HG02938 (cell line): ENCODE data around the gene SUPT7L.
"Not testable (repeated sequence)": the region's sequence is repeated elsewhere in the genome, so short reads cannot be mapped to it uniquely, and the experiment has no call there.

Source experiments
- ATAC-seq: cut with Tn5 transposase; IDR thresholded peaks from one replicate; pipeline ENCODE4 v1.9.1; 2021; ENCODE audit warnings: mild to moderate bottlenecking, moderate library complexity; ENCODE audit not compliant: unreplicated experiment

SUPT7L gene

DNA sequence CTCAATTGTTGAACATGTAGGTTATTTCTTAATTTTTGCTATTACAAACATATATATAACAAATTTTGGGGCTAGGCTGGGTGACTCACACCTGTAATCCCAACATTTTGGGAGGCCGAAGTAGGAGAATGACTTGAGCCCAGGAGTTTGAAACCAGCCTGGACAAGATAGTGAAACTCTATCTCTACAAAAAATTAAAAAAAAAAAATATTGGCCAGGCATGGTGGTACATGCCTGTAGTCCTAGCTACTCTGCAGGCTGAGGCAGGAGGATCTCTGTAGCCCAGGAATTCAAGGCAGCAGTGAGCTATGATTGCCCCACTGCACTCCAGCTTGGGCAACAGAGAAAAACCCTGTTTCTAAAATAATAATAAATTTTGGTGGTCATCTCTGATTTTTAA is 23.8 kb upstream of the SUPT7L start:
- no peak for ATAC-seq

DNA sequence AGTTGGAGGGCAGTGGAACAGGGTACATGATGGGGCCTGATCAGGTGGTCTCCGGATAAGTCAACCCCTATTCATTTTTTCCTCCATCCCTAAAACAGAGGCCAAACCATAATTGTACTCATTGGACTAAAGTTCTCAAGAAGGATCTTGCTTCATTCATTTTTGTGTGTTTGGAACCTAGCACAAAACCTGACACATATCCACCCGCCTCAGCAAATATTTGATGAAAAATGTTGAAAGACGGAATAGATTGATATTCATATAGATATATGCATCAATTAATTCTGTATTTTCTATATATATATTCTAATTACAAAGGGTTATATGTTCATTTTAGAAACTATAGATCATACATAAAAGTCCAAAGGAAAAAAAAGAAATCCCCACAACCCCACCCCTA is 22.2 kb upstream of the SUPT7L start:
- ATAC-seq, result no peak

GRCh38 chr2:27685006-27685405 is 21.6 kb upstream of the SUPT7L start:
- not testable (repeated sequence) for ATAC-seq

DNA sequence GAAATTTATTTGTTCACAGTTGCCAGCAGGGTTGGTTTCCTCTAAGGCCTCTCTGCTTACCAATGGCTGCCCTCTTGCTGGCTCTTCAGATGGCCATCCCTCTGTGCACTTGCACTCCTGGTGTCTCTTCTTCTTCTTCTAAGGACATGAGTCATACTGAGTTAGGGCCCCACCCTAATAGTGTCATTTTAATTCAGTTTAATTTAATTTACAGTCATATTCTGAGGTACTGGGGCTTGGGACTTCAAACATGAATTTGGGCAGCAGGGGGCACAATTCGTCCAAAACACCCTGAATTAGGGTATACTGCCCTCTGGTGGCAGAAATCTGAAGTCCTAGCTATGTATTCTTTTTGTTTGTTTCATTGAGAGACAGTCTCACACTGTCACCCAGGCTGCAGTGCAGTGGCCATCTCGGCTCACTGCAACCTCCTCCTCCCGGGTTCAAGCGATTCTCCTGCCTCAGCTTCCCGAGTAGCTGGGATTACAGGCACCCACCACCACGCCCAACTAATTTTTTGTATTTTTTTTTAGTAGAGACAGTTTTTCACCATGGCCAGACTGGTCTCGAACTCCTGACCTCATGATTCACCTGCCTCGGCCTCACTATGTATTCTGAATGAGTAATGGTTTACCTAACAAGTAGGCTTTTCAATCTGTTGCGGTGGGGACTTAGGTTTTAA is 20.1 kb upstream of the SUPT7L start:
- ATAC-seq, result peak; percentile 93

- ATAC-seq, result not testable (repeated sequence)
These were observed 18.9 kb upstream of the SUPT7L start for GRCh38 chr2:27682334-27682771.

DNA sequence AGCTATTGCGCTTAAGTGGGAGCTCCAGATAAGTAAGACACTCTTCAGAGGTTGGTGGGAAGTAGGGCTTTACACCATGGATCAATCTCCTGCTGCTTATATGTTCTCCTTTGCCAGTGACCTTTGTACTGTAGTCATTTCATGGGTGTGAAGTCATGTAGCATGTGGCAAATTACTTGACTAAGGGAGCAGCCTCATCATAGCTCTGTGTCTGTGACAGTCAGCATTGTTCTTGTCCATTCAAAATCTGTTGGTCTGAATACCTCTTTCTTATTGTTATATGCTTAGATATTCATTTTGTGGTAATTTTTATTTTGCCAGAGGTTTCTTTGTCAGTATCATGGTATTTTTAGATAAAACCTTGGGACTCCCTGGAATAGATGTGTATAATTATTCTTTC is 18.4 kb upstream of the SUPT7L start:
- ATAC-seq, result no peak

GRCh38 chr2:27680571-27680970 is 17.2 kb upstream of the SUPT7L start:
- ATAC-seq, result no peak

- ATAC-seq, result no peak
These were observed 9.5 kb upstream of the SUPT7L start for GRCh38 chr2:27672723-27673486.

- no peak for ATAC-seq
These were observed 7.8 kb upstream of the SUPT7L start for GRCh38 chr2:27671235-27671634.

DNA sequence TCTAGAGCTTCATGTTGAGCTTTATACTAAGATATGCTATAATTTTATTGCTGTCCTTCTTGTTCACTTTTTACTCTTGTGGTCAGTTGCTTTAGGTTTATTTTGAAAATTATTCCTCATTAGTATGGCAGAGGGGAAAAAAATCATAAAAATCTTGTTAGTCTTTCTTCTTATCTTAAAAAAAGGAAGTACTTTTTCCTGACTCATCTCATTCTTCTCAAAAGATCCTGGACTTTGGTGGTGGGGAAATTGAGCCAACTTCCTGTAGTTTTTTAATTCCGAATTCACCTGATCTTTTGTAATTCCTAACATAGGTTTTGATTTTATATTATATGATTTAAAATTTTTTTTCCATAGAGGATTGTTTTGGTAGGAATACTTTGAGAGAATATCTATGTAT is 4.0 kb upstream of the SUPT7L start:
- ATAC-seq, result no peak

DNA sequence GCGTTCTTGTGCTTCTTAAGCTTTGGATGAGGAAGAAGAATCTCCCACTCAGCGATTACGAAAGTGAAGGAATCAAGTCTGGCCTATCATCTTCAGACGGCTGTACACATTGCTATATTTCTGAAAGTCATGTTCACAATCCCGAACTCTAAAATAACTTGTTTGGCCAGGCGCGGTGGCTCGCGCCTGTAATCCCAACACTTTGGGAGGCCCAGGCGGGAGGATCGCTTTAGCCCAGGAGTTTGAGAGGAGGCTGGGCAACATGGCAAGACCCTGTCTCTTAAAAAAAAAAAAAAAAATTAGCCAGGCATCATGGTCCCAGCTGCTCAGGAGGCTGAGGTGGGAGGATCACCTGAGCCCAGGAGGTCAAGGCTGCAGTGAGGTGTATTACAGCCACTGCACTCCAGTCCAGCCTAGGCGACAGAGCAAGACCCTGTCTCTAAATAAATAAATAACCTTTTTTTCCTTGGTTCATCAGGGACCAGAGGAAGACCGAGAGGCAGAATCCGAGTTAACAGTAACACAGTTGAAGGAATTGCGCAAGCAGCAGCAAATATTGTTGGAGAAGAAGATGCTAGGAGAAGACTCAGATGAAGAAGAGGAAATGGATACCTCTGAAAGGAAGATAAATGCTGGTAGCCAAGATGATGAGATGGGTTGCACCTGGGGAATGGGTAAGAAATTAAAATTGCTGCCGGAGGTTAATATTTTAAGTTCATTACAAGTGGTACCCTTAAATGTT is 1.4 kb upstream of the SUPT7L start:
- no peak for ATAC-seq

DNA sequence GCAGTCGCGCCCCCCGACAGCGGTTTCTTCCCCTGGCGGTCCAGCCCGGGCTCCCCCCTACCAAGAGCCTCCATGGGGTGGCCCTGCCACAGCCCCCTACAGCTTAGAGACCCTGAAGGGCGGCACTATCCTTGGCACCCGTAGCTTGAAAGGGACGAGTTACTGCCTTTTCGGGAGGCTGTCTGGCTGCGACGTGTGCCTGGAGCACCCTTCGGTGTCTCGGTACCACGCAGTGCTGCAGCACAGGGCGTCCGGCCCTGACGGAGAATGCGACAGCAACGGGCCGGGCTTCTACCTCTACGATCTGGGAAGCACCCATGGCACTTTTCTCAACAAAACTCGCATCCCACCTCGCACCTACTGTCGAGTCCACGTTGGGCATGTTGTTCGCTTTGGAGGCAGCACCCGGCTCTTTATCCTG is 750 bp upstream of the SUPT7L start:
- no peak for ATAC-seq

- no peak for ATAC-seq
These were observed 2.0 kb downstream of the SUPT7L start for GRCh38 chr2:27661371-27661770.

DNA sequence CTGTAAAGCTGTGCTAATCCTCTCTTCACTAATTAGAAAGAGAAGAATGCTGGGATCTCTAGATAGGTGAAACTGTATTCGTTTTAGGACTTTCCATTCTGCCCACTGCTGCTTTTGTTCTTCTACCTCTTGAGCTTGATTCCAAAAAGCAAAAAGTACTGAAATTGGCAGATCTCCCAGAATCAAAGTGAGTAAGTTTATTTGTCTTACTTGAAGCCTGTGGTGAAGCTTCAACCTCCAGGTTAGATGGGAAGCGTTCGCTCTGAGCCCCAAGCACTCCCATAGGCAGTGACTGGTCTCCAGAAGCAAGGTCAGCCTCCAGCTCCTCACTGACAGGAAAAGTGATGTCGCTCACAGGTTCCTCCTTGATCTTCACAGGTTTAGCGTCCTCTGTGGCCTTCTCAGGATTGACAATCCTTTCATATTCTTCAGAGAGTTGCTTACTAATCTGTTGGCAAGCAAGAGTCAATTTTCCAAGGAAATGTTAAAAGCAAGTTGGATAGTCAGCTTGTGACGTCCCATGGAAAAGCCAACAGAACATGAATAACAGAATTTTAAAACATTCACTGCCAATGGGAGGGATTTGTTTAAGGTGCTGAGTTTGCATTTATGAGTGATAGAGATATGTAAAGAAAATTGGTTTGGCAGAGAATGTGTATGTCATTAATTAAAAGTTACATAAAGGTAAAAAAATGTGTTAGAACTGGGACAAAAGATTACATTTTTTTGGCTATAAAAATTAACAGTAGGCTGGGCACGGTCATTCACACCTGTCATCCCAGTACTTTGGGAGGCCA is 8.1 kb downstream of the SUPT7L start:
- ATAC-seq, result no peak

- ATAC-seq, result no peak
These were observed 10.0 kb downstream of the SUPT7L start for GRCh38 chr2:27653397-27653796.

GRCh38 chr2:27652790-27653189 is 10.6 kb downstream of the SUPT7L start:
- no peak for ATAC-seq

DNA sequence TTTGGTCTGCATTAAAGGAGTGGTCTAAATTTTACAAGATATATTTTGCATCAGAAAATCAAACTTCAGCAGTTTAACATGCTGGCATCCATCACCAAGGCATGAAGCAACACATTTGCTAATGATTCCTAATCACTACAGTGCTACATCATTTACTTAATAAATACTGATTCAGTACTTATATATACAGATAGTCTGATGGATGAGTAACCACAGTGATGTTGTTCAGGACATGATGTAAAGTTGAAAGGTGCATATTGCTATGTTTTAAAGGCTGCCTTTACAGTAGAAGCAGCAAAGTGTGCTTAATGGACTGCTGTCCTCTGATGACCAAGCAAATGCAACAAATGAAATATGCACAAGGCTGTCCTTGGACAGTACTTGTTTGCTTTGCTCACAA is 11.1 kb downstream of the SUPT7L start:
- ATAC-seq, result no peak

DNA sequence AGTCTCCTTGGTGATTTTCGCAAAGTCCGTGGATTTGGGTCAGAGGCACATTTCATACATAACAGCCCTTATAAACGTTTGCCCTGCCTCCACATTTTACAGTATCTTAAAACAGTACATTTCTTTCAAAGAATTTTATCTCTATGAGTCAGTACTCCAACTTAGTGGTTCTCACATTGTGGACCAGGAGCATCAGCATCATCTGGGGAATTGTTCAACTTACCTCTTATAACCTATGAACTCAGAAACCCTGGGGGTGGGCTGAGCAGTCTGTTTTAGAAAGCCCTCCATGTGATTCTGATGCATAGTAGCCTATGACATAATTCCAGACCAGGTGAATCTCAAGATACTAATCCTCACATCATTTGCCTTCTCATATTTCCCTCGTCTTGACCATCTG is 12.4 kb downstream of the SUPT7L start:
- ATAC-seq, result no peak

- ATAC-seq, result no peak
These were observed 15.7 kb downstream of the SUPT7L start for GRCh38 chr2:27647737-27648136.

- ATAC-seq, result no peak
These were observed 16.1 kb downstream of the SUPT7L start for GRCh38 chr2:27647289-27647688.

DNA sequence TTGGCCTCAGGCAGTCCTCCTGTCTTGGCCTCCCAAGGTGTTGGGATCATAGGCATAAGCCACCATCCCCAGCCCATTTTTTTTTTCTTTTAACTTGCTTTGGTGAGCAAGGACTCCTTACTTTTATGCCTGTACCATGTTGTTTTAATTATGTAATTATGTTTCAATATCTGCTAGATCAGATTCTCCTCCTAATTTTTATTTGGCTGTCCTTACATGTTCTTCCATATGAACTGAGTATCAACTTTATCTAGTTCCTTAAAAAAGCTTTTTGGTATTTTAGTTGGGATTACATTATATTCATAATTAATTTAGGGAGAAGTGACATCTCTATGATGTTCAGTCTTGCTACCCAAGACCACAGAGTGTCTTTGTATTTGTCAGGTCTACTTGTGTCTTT is 18.2 kb downstream of the SUPT7L start:
- no peak for ATAC-seq
